K562 (cell line): ENCODE measurements around the gene FDPS. TPM values are rescaled to one million over a fixed set of nuclear protein-coding genes. Genes with fewer than 3 reads are reported as not detected.

ENCODE experiments used
- ARID1B ChIP-seq: fragments of 450-650 bp; IDR thresholded peaks from 2 replicates; pipeline ENCODE4 v1.6.1; 2016; ENCODE audit warnings: antibody characterized with exemption, mild to moderate bottlenecking, inconsistent platforms
- BCL6 ChIP-seq: fragments of 250-450 bp; sonication (Bioruptor Pico); IDR thresholded peaks from 2 replicates; pipeline ENCODE4 v1.4.0; 2020
- CBFA2T2 ChIP-seq: fragments of 450-650 bp; conservative IDR thresholded peaks from 2 replicates; pipeline ENCODE4 v1.6.1; 2017; ENCODE audit warnings: mild to moderate bottlenecking
- CC2D1A ChIP-seq: fragments of 450-650 bp; IDR thresholded peaks from 2 replicates; pipeline ENCODE4 v1.6.1; 2017; ENCODE audit warnings: mild to moderate bottlenecking
- CCAR2 ChIP-seq: fragments of 200-400 bp; formaldehyde crosslinking; IDR thresholded peaks from 2 replicates; pipeline ENCODE4 v1.6.1; 2017; ENCODE audit warnings: mild to moderate bottlenecking, low read depth, low read length
- CHD2 ChIP-seq: IDR thresholded peaks from 2 replicates; pipeline ENCODE4 v1.6.1; 2011; ENCODE audit warnings: low read depth, low read length
- DPF2 ChIP-seq: fragments of 450-650 bp; IDR thresholded peaks from 2 replicates; pipeline ENCODE4 v1.6.1; 2016
- EGR1 ChIP-seq: fragments of 450-650 bp; conservative IDR thresholded peaks from 2 replicates; pipeline ENCODE4 v1.6.1; 2017; ENCODE audit warnings: mild to moderate bottlenecking
- JUND ChIP-seq, 2 experiments: IDR thresholded peaks; 2 replicates in 1 of 2; 3 replicates in 1 of 2; pipeline ENCODE4 v1.6.1; 2011; ENCODE audit warnings: borderline replicate concordance in 2 of 2, low read depth in 2 of 2, low read length in 2 of 2, improper control_type of control experiment in 1 of 2, missing biosample characterization in 1 of 2, missing genetic modification characterization in 1 of 2, missing genetic modification reagents in 1 of 2
- L3MBTL2 ChIP-seq: fragments of 450-650 bp; IDR thresholded peaks from 2 replicates; pipeline ENCODE4 v1.6.1; 2016; ENCODE audit warnings: mild to moderate bottlenecking, moderate library complexity
- MXI1 ChIP-seq: IDR thresholded peaks from 2 replicates; pipeline ENCODE4 v1.6.1; 2011; ENCODE audit warnings: low read depth, mild to moderate bottlenecking, improper control_type of control experiment, low read length
- MYBL2 ChIP-seq, 2 experiments: fragments of 450-650 bp in 1 of 2; sonication (generic) in 1 of 2; formaldehyde crosslinking in 1 of 2; IDR thresholded peaks; 2 replicates each; pipeline versions ENCODE4 v1.6.1 to v1.8.1; 2017 to 2022; ENCODE audit warnings: borderline replicate concordance in 1 of 2, inconsistent platforms in 1 of 2, low read depth in 1 of 2, mild to moderate bottlenecking in 1 of 2, missing genetic modification reagents in 1 of 2, moderate library complexity in 1 of 2
- NCOA6 ChIP-seq: fragments of 450-650 bp; IDR thresholded peaks from 2 replicates; pipeline ENCODE4 v1.6.1; 2017; ENCODE audit warnings: mild to moderate bottlenecking
- POLR2B ChIP-seq: fragments of 450-650 bp; IDR thresholded peaks from 2 replicates; pipeline ENCODE4 v1.6.1; 2018; ENCODE audit warnings: low read depth; ENCODE audit not compliant: partially characterized antibody
- SP1 ChIP-seq: sonication (generic); formaldehyde crosslinking; IDR thresholded peaks from 2 replicates; pipeline ENCODE4 v1.8.1; 2022; ENCODE audit warnings: mild to moderate bottlenecking, missing genetic modification reagents
- SUPT5H ChIP-seq: fragments of 450-650 bp; IDR thresholded peaks from 2 replicates; pipeline ENCODE4 v1.6.1; 2016
- TARDBP ChIP-seq: fragments of 450-650 bp; IDR thresholded peaks from 2 replicates; pipeline ENCODE4 v1.6.1; 2016
- ZFP1 ChIP-seq: fragments of 450-650 bp; formaldehyde crosslinking; IDR thresholded peaks from 2 replicates; pipeline ENCODE4 v1.4.0; 2020; ENCODE audit warnings: mild to moderate bottlenecking, mixed read lengths
- ZNF124 ChIP-seq: sonication (generic); formaldehyde crosslinking; IDR thresholded peaks from 2 replicates; pipeline ENCODE4 v1.8.1; 2022; ENCODE audit warnings: missing genetic modification reagents
- polyA plus RNA-seq, 8 experiments: library from polyadenylated mRNA; depleted of rRNA in 4 of 8; stranded (reverse) in 5 of 8; unstranded in 3 of 8; fragments of >200 nt; fragmentation: Nextera tagmentation in 2 of 8; fragmentation: Illumina TruSeq in 1 of 8; extraction: Ambion mirVana in 2 of 8; extraction: Trizol in 1 of 8; gene quantifications; 2 replicates each; pipeline versions ENCODE4 v1.2.1 to v1.2.3, GENCODE V29; 2011 to 2014; ENCODE audit warnings: inconsistent platforms in 1 of 8, missing spikeins in 1 of 8
- total RNA-seq, 7 experiments: library from RNA; depleted of rRNA in 6 of 7; stranded (reverse); fragments of >200 nt in 6 of 7; fragmentation: Illumina TruSeq in 2 of 7; extraction: Trizol in 2 of 7; gene quantifications; 2 replicates each; pipeline versions ENCODE4 v1.2.1 to v1.2.3, GENCODE V29; 2011 to 2021; ENCODE audit warnings: low replicate concordance in 1 of 7
- TF ChIP-seq, protein P1 (sequence below): sonication (generic); formaldehyde crosslinking; IDR thresholded peaks from 2 replicates; pipeline ENCODE4 v1.8.0; 2022; ENCODE audit warnings: missing genetic modification reagents, mild to moderate bottlenecking, borderline replicate concordance
- TF ChIP-seq, protein P2 (sequence below): fragments of 450-650 bp; formaldehyde crosslinking; IDR thresholded peaks from 2 replicates; pipeline ENCODE4 v1.4.0; 2022; ENCODE audit warnings: missing genetic modification characterization
- TF ChIP-seq, protein P3 (sequence below), 2 experiments: fragments of 200-800 bp in 1 of 2; sonication (Bioruptor generic) in 1 of 2; sonication (generic) in 1 of 2; formaldehyde crosslinking in 1 of 2; IDR thresholded peaks in 1 of 2; conservative IDR thresholded peaks in 1 of 2; 2 replicates each; pipeline versions ENCODE4 v1.5.0 to v1.6.1; 2016 to 2020; ENCODE audit warnings: missing compliant biosample characterization in 1 of 2, missing genetic modification characterization in 1 of 2, missing genetic modification reagents in 1 of 2
- TF ChIP-seq, protein P4 (sequence below): sonication (generic); formaldehyde crosslinking; IDR thresholded peaks from 2 replicates; pipeline ENCODE4 v1.8.1; 2023; ENCODE audit warnings: mild to moderate bottlenecking, missing genetic modification reagents

The FDPS gene
- total and polyA plus RNA-seq, 9 of the 15 experiments (the other 6 are each of a cell fraction or from before 2014, with no cell fraction given), result 247 to 884 (median 360) TPM

DNA sequence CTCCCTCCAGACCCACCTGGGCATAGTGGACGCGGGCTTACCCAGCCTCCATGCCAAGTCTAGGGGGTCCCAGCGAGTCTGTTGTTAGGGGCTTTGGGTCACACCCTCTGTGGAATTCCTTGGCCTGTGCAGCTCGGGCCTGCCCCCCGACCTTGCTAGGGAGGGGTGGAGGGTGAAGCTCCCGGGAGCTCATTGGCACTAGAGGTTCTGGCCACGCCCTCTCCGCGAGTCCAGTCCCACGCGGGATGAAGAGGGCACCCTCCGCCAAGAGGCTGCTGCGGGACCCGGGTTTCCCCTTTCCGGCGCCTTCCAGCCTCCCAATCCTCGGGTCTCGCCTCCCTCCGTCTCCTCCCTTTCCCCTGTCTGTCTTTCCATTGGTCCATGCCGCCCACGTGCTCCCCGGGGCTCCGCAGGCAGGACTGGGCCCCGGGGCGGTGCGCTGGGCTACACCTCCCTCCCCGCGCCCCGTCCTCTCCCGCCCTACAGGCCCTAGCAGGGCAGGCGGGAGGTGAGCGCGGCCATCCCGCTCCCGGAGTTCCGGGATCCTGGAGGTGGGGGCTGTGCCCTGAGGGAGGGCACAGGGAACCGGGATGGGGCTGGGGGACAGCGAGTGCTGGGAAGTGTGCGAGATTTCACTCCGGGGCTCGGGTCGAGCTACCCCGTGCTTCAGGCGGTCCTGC lies 15.5 kb downstream of the FDPS start (continued):
- TF ChIP-seq MYBL2 (IDR thresholded peaks at IDR 0.05; ENCODE audit: low read depth) (no peak), MYBL2 (CRISPR knock-in tag; IDR thresholded peaks at IDR 0.05; ENCODE audit: borderline replicate concordance) (no peak), EGR1 (peak; percentile 63), CBFA2T2 (peak; percentile 76), MXI1 (peak; percentile 70; the same call in 1 of the 2 replicates), L3MBTL2 (peak; percentile 56), NCOA6 (no peak), DPF2 (peak; percentile 35; the same call in 1 of the 2 replicates), BCL6 (no peak), SUPT5H (peak; percentile 78), ARID1B (peak; percentile 19; the same call in 1 of the 2 replicates), ZFP1 (CRISPR knock-in tag) (no peak), SP1 (CRISPR knock-in tag) (peak; percentile 25; the same call in 1 of the 2 replicates), POLR2B (peak; percentile 64), ZNF124 (no peak), CCAR2 (no peak), CHD2 (peak; percentile 34; the same call in 1 of the 2 replicates), TARDBP (0 out of 2 replicates have a peak, but pooled peaks have one; percentile 19), CC2D1A (no peak), JUND (IDR thresholded peaks at IDR 0.05; ENCODE audit: borderline replicate concordance, low read depth, low read length) (no peak), JUND (tag; IDR thresholded peaks at IDR 0.05; ENCODE audit: borderline replicate concordance, low read depth, low read length) (no peak; the same call in 2 of the 3 replicates)
- TF ChIP-seq, protein P1, sequence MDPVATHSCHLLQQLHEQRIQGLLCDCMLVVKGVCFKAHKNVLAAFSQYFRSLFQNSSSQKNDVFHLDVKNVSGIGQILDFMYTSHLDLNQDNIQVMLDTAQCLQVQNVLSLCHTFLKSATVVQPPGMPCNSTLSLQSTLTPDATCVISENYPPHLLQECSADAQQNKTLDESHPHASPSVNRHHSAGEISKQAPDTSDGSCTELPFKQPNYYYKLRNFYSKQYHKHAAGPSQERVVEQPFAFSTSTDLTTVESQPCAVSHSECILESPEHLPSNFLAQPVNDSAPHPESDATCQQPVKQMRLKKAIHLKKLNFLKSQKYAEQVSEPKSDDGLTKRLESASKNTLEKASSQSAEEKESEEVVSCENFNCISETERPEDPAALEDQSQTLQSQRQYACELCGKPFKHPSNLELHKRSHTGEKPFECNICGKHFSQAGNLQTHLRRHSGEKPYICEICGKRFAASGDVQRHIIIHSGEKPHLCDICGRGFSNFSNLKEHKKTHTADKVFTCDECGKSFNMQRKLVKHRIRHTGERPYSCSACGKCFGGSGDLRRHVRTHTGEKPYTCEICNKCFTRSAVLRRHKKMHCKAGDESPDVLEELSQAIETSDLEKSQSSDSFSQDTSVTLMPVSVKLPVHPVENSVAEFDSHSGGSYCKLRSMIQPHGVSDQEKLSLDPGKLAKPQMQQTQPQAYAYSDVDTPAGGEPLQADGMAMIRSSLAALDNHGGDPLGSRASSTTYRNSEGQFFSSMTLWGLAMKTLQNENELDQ (CRISPR knock-in tag), result no peak
- TF ChIP-seq, protein P2, sequence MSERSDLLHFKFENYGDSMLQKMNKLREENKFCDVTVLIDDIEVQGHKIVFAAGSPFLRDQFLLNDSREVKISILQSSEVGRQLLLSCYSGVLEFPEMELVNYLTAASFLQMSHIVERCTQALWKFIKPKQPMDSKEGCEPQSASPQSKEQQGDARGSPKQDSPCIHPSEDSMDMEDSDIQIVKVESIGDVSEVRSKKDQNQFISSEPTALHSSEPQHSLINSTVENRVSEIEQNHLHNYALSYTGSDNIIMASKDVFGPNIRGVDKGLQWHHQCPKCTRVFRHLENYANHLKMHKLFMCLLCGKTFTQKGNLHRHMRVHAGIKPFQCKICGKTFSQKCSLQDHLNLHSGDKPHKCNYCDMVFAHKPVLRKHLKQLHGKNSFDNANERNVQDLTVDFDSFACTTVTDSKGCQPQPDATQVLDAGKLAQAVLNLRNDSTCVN (CRISPR knock-in tag), result no peak
- TF ChIP-seq, protein P3, sequence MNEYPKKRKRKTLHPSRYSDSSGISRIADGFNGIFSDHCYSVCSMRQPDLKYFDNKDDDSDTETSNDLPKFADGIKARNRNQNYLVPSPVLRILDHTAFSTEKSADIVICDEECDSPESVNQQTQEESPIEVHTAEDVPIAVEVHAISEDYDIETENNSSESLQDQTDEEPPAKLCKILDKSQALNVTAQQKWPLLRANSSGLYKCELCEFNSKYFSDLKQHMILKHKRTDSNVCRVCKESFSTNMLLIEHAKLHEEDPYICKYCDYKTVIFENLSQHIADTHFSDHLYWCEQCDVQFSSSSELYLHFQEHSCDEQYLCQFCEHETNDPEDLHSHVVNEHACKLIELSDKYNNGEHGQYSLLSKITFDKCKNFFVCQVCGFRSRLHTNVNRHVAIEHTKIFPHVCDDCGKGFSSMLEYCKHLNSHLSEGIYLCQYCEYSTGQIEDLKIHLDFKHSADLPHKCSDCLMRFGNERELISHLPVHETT (CRISPR knock-in tag; conservative IDR thresholded peaks at IDR 0.05 in 1 of 2, IDR thresholded peaks at IDR 0.05 in 1 of 2), result peak in 1 of 2 experiments; percentile 58; a peak in 1 of 4 replicates
- TF ChIP-seq, protein P4, sequence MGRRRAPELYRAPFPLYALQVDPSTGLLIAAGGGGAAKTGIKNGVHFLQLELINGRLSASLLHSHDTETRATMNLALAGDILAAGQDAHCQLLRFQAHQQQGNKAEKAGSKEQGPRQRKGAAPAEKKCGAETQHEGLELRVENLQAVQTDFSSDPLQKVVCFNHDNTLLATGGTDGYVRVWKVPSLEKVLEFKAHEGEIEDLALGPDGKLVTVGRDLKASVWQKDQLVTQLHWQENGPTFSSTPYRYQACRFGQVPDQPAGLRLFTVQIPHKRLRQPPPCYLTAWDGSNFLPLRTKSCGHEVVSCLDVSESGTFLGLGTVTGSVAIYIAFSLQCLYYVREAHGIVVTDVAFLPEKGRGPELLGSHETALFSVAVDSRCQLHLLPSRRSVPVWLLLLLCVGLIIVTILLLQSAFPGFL (CRISPR knock-in tag), result no peak
